ENCODE measurements around the gene LYPLAL1. TPM values are rescaled to one million over a fixed set of nuclear protein-coding genes. Genes with fewer than 3 reads are reported as not detected.

LYPLAL1 gene
- total RNA-seq, 1 experiment from 2014 or later, result 21.3 TPM

DNA sequence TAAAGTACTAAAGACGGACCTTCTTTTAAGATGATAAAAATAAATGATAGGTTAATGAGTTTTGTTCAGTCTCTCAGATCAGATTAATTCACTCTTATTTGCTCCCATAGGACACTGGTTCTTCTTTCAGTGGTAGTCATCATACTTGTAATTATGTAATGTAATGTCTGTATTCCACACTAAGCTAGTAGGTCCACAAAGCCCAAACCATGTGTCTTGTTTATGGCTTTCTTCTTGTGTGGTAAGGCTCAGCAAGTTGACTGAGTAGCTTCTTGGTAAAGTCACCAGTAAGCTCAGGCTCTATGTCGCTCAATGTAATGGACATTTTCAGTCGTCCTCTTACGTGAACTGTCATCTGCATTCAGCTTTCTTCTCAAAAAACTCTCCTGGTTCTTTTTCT is 2.5 kb downstream of the LYPLAL1 start:
- no peak overlapping the region for H2AFZ ChIP-seq (ENCODE audit: low read length)
- H3K4me1 ChIP-seq (ENCODE audit: insufficient read depth, low read length), result peaks cover 47% of the 10 kb centered on the region
- ATAC-seq (no peak), DNase-seq (no peak)
- H3K4me2 ChIP-seq (ENCODE audit: low read length), result peak overlapping the region; percentile 86
- intact Hi-C loops (cut with micrococcal nuclease), result loop anchor here (5.0 to 10.0 kb wide), 2 partner anchors 829 to 1859 kb away; partner anchors contain the start of gene TGFB2
- no peaks in the 10 kb centered on the region for H3F3A ChIP-seq (ENCODE audit: low read length, unreplicated experiment)
- no peaks in the 10 kb centered on the region for H3K27me3 ChIP-seq (ENCODE audit: low read length)
- CTCF ChIA-PET, result interaction anchor here (0.5 to 0.6 kb wide), 2 partner anchors 516 to 636 kb away, joined by 3 read pairs; no protein-coding TSS in a partner anchor
- H3K79me2 ChIP-seq (ENCODE audit: low read length), result peaks cover 45% of the 10 kb centered on the region
- H3K9ac ChIP-seq (ENCODE audit: low read length), result no peak overlapping the region
- H3K9me2 ChIP-seq (replicated peaks; ENCODE audit: low read length), result no peaks in the 10 kb centered on the region
- peaks cover 14% of the 10 kb centered on the region for H3K36me3 ChIP-seq (ENCODE audit: low read depth, low read length)
- no peaks in the 10 kb centered on the region for H3K9me3 ChIP-seq (ENCODE audit: low read length)
- H3K4me3 ChIP-seq (ENCODE audit: low read length), result peak overlapping the region; percentile 69; the same call in 1 of the 2 replicates
- H3K27ac ChIP-seq (ENCODE audit: low read length), result no peak overlapping the region
- H4K20me1 ChIP-seq (ENCODE audit: low read length), result no peaks in the 10 kb centered on the region
- POLR2A ChIA-PET (ENCODE audit: unreplicated experiment), result no interaction called here
- TF ChIP-seq EZH2 (IDR thresholded peaks at IDR 0.05; ENCODE audit: low read length, unreplicated experiment), result no peak
- TF ChIP-seq, protein P1, sequence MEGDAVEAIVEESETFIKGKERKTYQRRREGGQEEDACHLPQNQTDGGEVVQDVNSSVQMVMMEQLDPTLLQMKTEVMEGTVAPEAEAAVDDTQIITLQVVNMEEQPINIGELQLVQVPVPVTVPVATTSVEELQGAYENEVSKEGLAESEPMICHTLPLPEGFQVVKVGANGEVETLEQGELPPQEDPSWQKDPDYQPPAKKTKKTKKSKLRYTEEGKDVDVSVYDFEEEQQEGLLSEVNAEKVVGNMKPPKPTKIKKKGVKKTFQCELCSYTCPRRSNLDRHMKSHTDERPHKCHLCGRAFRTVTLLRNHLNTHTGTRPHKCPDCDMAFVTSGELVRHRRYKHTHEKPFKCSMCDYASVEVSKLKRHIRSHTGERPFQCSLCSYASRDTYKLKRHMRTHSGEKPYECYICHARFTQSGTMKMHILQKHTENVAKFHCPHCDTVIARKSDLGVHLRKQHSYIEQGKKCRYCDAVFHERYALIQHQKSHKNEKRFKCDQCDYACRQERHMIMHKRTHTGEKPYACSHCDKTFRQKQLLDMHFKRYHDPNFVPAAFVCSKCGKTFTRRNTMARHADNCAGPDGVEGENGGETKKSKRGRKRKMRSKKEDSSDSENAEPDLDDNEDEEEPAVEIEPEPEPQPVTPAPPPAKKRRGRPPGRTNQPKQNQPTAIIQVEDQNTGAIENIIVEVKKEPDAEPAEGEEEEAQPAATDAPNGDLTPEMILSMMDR (conservative IDR thresholded peaks at IDR 0.05; ENCODE audit: low read depth, low read length), result no peak
- no peak for TF ChIP-seq EZH2phosphoT487 (IDR thresholded peaks at IDR 0.05; ENCODE audit: borderline replicate concordance, low read length)
- BruUV-seq (replicated peaks), result no TSS peak

DNA sequence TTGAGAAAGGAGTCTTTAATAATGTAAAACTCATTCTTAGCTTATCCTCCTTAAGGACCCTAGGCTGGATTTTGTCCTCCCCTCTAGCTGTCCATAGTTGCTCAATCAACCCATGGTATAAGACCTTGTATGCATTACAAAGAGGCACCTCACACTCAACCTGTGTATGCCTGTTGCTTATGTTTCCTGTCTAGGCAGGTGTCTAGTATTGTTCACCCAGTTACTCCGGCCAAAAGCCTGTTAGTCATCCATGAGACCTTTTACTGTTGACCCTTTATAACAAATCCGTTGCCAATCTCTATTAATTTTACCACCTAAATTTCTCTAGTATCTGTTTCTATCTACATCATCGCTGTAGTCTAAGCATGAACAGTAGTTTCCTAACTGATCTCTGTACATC is 3.7 kb downstream of the LYPLAL1 start:
- Histone ChIP-seq H3K9me3 (ENCODE audit: low read length) (no peaks in the 10 kb centered on the region), H3K36me3 (ENCODE audit: low read depth, low read length) (peaks cover 14% of the 10 kb centered on the region), H3K9me2 (replicated peaks; ENCODE audit: low read length) (no peaks in the 10 kb centered on the region), H3K4me2 (ENCODE audit: low read length) (peak overlapping the region; percentile 86), H3F3A (ENCODE audit: low read length, unreplicated experiment) (no peaks in the 10 kb centered on the region), H2AFZ (ENCODE audit: low read length) (no peak overlapping the region), H3K4me3 (ENCODE audit: low read length) (0 out of 2 replicates have a peak overlapping the region, but pooled peaks have one; percentile 0), H3K79me2 (ENCODE audit: low read length) (peaks cover 49% of the 10 kb centered on the region), H3K9ac (ENCODE audit: low read length) (no peak overlapping the region), H4K20me1 (ENCODE audit: low read length) (no peaks in the 10 kb centered on the region), H3K27ac (ENCODE audit: low read length) (0 out of 2 replicates have a peak overlapping the region, but pooled peaks have one; percentile 4), H3K27me3 (ENCODE audit: low read length) (no peaks in the 10 kb centered on the region), H3K4me1 (ENCODE audit: insufficient read depth, low read length) (peaks cover 47% of the 10 kb centered on the region)
- POLR2A ChIA-PET (ENCODE audit: unreplicated experiment), result interaction anchor here (0.6 kb wide), 1 partner anchor 135 kb away, joined by 4 read pairs; no protein-coding TSS in a partner anchor
- DNase-seq (peak; percentile 86), ATAC-seq (peak; percentile 73)
- intact Hi-C loops (cut with micrococcal nuclease), result loop anchor here (5.0 to 10.0 kb wide), 2 partner anchors 830 to 1857 kb away; partner anchors contain the start of gene TGFB2
- CTCF ChIA-PET, result no interaction called here
- BruUV-seq (replicated peaks), result no TSS peak
- no peak for TF ChIP-seq EZH2phosphoT487 (IDR thresholded peaks at IDR 0.05; ENCODE audit: borderline replicate concordance, low read length)
- TF ChIP-seq, protein P1 (conservative IDR thresholded peaks at IDR 0.05; ENCODE audit: low read depth, low read length), result no peak
- TF ChIP-seq EZH2 (IDR thresholded peaks at IDR 0.05; ENCODE audit: low read length, unreplicated experiment), result no peak

DNA sequence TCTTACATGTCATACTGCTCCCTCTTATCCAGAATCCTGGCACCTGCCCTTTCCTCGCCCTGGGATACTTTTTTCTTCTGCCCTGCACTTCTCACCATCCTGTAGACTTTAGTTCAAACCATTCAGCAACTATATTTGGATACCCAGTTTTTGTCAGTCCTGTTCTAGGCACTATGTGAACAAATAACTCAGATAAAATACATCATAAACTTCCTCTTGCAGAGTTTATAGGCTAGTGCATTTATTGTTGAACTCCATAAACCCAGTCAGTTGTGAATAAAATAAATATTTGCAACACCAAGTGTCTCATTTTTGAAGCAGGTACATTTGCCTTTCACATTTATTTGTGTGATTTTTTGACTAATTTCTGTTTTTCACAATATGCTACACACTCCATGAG is 4.3 kb downstream of the LYPLAL1 start:
- Histone ChIP-seq H3K9me3 (ENCODE audit: low read length) (no peaks in the 10 kb centered on the region), H3K4me3 (ENCODE audit: low read length) (0 out of 2 replicates have a peak overlapping the region, but pooled peaks have one; percentile 0), H3K36me3 (ENCODE audit: low read depth, low read length) (peaks cover 19% of the 10 kb centered on the region), H3K4me2 (ENCODE audit: low read length) (peak overlapping the region; percentile 86), H2AFZ (ENCODE audit: low read length) (no peak overlapping the region), H3K27ac (ENCODE audit: low read length) (0 out of 2 replicates have a peak overlapping the region, but pooled peaks have one; percentile 4), H3K79me2 (ENCODE audit: low read length) (peaks cover 55% of the 10 kb centered on the region), H3K27me3 (ENCODE audit: low read length) (no peaks in the 10 kb centered on the region), H3K4me1 (ENCODE audit: insufficient read depth, low read length) (peaks cover 47% of the 10 kb centered on the region), H4K20me1 (ENCODE audit: low read length) (no peaks in the 10 kb centered on the region), H3K9ac (ENCODE audit: low read length) (no peak overlapping the region), H3F3A (ENCODE audit: low read length, unreplicated experiment) (no peaks in the 10 kb centered on the region), H3K9me2 (replicated peaks; ENCODE audit: low read length) (no peaks in the 10 kb centered on the region)
- TF ChIP-seq EZH2phosphoT487 (IDR thresholded peaks at IDR 0.05; ENCODE audit: borderline replicate concordance, low read length), result no peak
- TF ChIP-seq, protein P1 (conservative IDR thresholded peaks at IDR 0.05; ENCODE audit: low read depth, low read length), result no peak
- DNase-seq (no peak), ATAC-seq (peak; percentile 6)
- no TSS peak for BruUV-seq (replicated peaks)
- POLR2A ChIA-PET (ENCODE audit: unreplicated experiment), result no interaction called here
- CTCF ChIA-PET, result no interaction called here
- intact Hi-C loops (cut with micrococcal nuclease), result loop anchor here (5.0 to 10.0 kb wide), 2 partner anchors 831 to 1857 kb away; partner anchors contain the start of gene TGFB2

Data from PC-3 (cell line).